Subcutaneous abdominal adipose tissue (tissue), 5 donors: ENCODE results near the gene PLAGL1.
A peak's percentile ranks its signal among the peaks of the same experiment; 100 is the strongest.
"Not testable (repeated sequence)": the region's sequence is repeated elsewhere in the genome, so short reads cannot be mapped to it uniquely, and the experiment has no call there.

ENCODE experiments used
- H3K27ac ChIP-seq: one replicate; pipeline ENCODE4 v1.7.0; 2013; ENCODE audit warnings: low read depth, mild to moderate bottlenecking, inconsistent platforms, low read length, moderate library complexity
- H3K27me3 ChIP-seq, 5 donors: one replicate each; pipeline ENCODE4 v1.7.0; 2013; ENCODE audit warnings: low read length in 5 of 5, inconsistent platforms in 1 of 5; ENCODE audit not compliant: control insufficient read depth in 5 of 5, insufficient read depth in 4 of 5
- H3K36me3 ChIP-seq, 5 donors: one replicate each; pipeline ENCODE4 v1.7.0; 2013; ENCODE audit warnings: low read length in 5 of 5; ENCODE audit not compliant: control insufficient read depth in 5 of 5, insufficient read depth in 5 of 5
- H3K4me1 ChIP-seq, 5 donors: one replicate each; pipeline ENCODE4 v1.7.0; 2013; ENCODE audit warnings: low read length in 5 of 5, mild to moderate bottlenecking in 3 of 5, moderate library complexity in 1 of 5; ENCODE audit not compliant: control insufficient read depth in 5 of 5, insufficient read depth in 5 of 5
- H3K4me3 ChIP-seq, 5 donors: one replicate each; pipeline ENCODE4 v1.7.0; 2013; ENCODE audit warnings: low read length in 5 of 5, low read depth in 1 of 5
- H3K9ac ChIP-seq, 5 donors: one replicate each; pipeline ENCODE4 v1.7.0; 2013; ENCODE audit warnings: low read length in 5 of 5, mild to moderate bottlenecking in 4 of 5, moderate library complexity in 3 of 5
- H3K9me3 ChIP-seq, 5 donors: one replicate each; pipeline ENCODE4 v1.7.0; 2013; ENCODE audit warnings: low read length in 5 of 5; ENCODE audit not compliant: control insufficient read depth in 5 of 5
- donor health status: healthy.
- donor health status: healthy.
- donor health status: healthy.
- donor health status: healthy.
- donor health status: healthy.

The PLAGL1 gene

GRCh38 chr6:143929975-143930374, 78.1 kb downstream of the PLAGL1 start:
- Histone ChIP-seq H3K27me3 (no peaks in the 10 kb centered on the region), H3K4me3 (no peak overlapping the region), H3K4me1 (no peaks in the 10 kb centered on the region), H3K27ac (no peak overlapping the region), H3K9ac (no peak overlapping the region), H3K9me3 (peaks cover 0 to 7% (median 3%) of the 10 kb centered on the region in 5 donors), H3K36me3 (no peaks in the 10 kb centered on the region)

GRCh38 chr6:143928853-143929252, 79.2 kb downstream of the PLAGL1 start:
- peaks cover 0 to 7% (median 1%) of the 10 kb centered on the region in 5 donors for H3K9me3 ChIP-seq
- H3K36me3 ChIP-seq = no peaks in the 10 kb centered on the region
- no peak overlapping the region for H3K27ac ChIP-seq
- H3K27me3 ChIP-seq = no peaks in the 10 kb centered on the region
- no peak overlapping the region for H3K4me3 ChIP-seq
- no peak overlapping the region for H3K9ac ChIP-seq
- no peaks in the 10 kb centered on the region for H3K4me1 ChIP-seq

GRCh38 chr6:143917026-143917425, 91.0 kb downstream of the PLAGL1 start:
- not testable (repeated sequence) for H3K4me1 ChIP-seq, H3K4me3 ChIP-seq, H3K9ac ChIP-seq, H3K27me3 ChIP-seq, H3K27ac ChIP-seq, H3K36me3 ChIP-seq, H3K9me3 ChIP-seq

- Histone ChIP-seq H3K27ac (no peak overlapping the region), H3K9me3 (peaks cover 0 to 9% (median 7%) of the 10 kb centered on the region in 5 donors), H3K27me3 (no peaks in the 10 kb centered on the region), H3K4me1 (no peaks in the 10 kb centered on the region), H3K9ac (no peak overlapping the region), H3K4me3 (no peak overlapping the region), H3K36me3 (no peaks in the 10 kb centered on the region)
Measured at GRCh38 chr6:143912671-143913070, 95.4 kb downstream of the PLAGL1 start.

GRCh38 chr6:143911028-143911427, 97.0 kb downstream of the PLAGL1 start:
- H3K36me3 ChIP-seq = no peaks in the 10 kb centered on the region
- H3K9ac ChIP-seq = no peak overlapping the region
- H3K4me1 ChIP-seq = no peaks in the 10 kb centered on the region
- H3K27me3 ChIP-seq = no peaks in the 10 kb centered on the region
- H3K27ac ChIP-seq = no peak overlapping the region
- peaks cover 0 to 9% (median 7%) of the 10 kb centered on the region in 5 donors for H3K9me3 ChIP-seq
- no peak overlapping the region for H3K4me3 ChIP-seq

- Histone ChIP-seq H3K4me1 (peaks cover 7 to 33% (median 20%) of the 10 kb centered on the region in 5 donors), H3K27ac (peak overlapping the region; percentile 73), H3K9ac (no peak overlapping the region), H3K4me3 (peak overlapping the region in 1 of 5 donors; percentile 1), H3K9me3 (no peaks in the 10 kb centered on the region), H3K36me3 (no peaks in the 10 kb centered on the region), H3K27me3 (no peaks in the 10 kb centered on the region)
Measured at GRCh38 chr6:143902827-143903226, 105.2 kb downstream of the PLAGL1 start.

- no peaks in the 10 kb centered on the region for H3K27me3 ChIP-seq
- H3K4me1 ChIP-seq = peaks cover 7 to 33% (median 20%) of the 10 kb centered on the region in 5 donors
- H3K36me3 ChIP-seq = no peaks in the 10 kb centered on the region
- peak overlapping the region in 2 of 5 donors; percentile 22 to 33 for H3K4me3 ChIP-seq
- no peaks in the 10 kb centered on the region for H3K9me3 ChIP-seq
- H3K27ac ChIP-seq = peak overlapping the region; percentile 73
- H3K9ac ChIP-seq = peak overlapping the region in 2 of 5 donors; percentile 23 to 56
Measured at GRCh38 chr6:143901885-143902750, 105.9 kb downstream of the PLAGL1 start.

- Histone ChIP-seq H3K36me3 (no peaks in the 10 kb centered on the region), H3K27me3 (no peaks in the 10 kb centered on the region), H3K4me1 (peaks cover 7 to 43% (median 20%) of the 10 kb centered on the region in 5 donors), H3K27ac (no peak overlapping the region), H3K4me3 (no peak overlapping the region), H3K9me3 (no peaks in the 10 kb centered on the region), H3K9ac (no peak overlapping the region)
Measured at GRCh38 chr6:143900358-143900757, 107.7 kb downstream of the PLAGL1 start.

GRCh38 chr6:143896126-143896860, 111.8 kb downstream of the PLAGL1 start:
- no peak overlapping the region for H3K9ac ChIP-seq
- H3K9me3 ChIP-seq = no peaks in the 10 kb centered on the region
- H3K36me3 ChIP-seq = no peaks in the 10 kb centered on the region
- H3K27ac ChIP-seq = no peak overlapping the region
- peaks cover 0 to 10% (median under 1%) of the 10 kb centered on the region in 5 donors for H3K4me1 ChIP-seq
- no peaks in the 10 kb centered on the region for H3K27me3 ChIP-seq
- no peak overlapping the region for H3K4me3 ChIP-seq

- Histone ChIP-seq H3K27ac (no peak overlapping the region), H3K9ac (no peak overlapping the region), H3K36me3 (no peaks in the 10 kb centered on the region), H3K4me1 (peaks cover 0 to 10% (median 0%) of the 10 kb centered on the region in 5 donors), H3K27me3 (no peaks in the 10 kb centered on the region), H3K4me3 (no peak overlapping the region), H3K9me3 (no peaks in the 10 kb centered on the region)
Measured at GRCh38 chr6:143894655-143895054, 113.4 kb downstream of the PLAGL1 start.
